ENCODE data around the gene LILRA5. TPM values are rescaled to one million over a fixed set of nuclear protein-coding genes. Genes with fewer than 3 reads are reported as not detected.
"Not testable (repeated sequence)": the region's sequence is repeated elsewhere in the genome, so short reads cannot be mapped to it uniquely, and the experiment has no call there.

Gene LILRA5
- not detected in 2 replicates for polyA plus RNA-seq (2014; cell fraction: cytosol; rRNA removed)
- not detected in 2 replicates for polyA plus RNA-seq (2014; cell fraction: nucleus; rRNA removed)

GRCh38 chr19:54312436-54313377, at the start of gene LILRA5:
Gene LILRA5 (minus strand): TSS chr19:54313166. CDS start chr19:54313019, 147 bp downstream.
- DNase-seq (ENCODE audit: low spot score): no peak

- DNase-seq (ENCODE audit: low spot score): not testable (repeated sequence)
Measured at GRCh38 chr19:54361680-54362422, 48.9 kb upstream of the LILRA5 start.

GRCh38 chr19:54359149-54359820, 46.3 kb upstream of the LILRA5 start:
- not testable (repeated sequence) for DNase-seq (ENCODE audit: low spot score)

GRCh38 chr19:54357381-54357780, 44.4 kb upstream of the LILRA5 start:
- DNase-seq (ENCODE audit: low spot score): no peak

- no peak for DNase-seq (ENCODE audit: low spot score)
Measured at GRCh38 chr19:54356444-54357056, 43.6 kb upstream of the LILRA5 start.

GRCh38 chr19:54355675-54356074, 42.7 kb upstream of the LILRA5 start:
- no peak for DNase-seq (ENCODE audit: low spot score)

GRCh38 chr19:54354761-54355160, 41.8 kb upstream of the LILRA5 start:
- no peak for DNase-seq (ENCODE audit: low spot score)

- no peak for DNase-seq (ENCODE audit: low spot score)
Measured at GRCh38 chr19:54352546-54352945, 39.6 kb upstream of the LILRA5 start.

GRCh38 chr19:54352041-54352440, 39.1 kb upstream of the LILRA5 start:
- DNase-seq (ENCODE audit: low spot score): no peak

GRCh38 chr19:54351474-54351873, 38.5 kb upstream of the LILRA5 start:
- DNase-seq (ENCODE audit: low spot score): no peak

GRCh38 chr19:54345938-54346386, 33.0 kb upstream of the LILRA5 start:
- DNase-seq (ENCODE audit: low spot score): no peak

- no peak for DNase-seq (ENCODE audit: low spot score)
Measured at GRCh38 chr19:54343868-54344267, 30.9 kb upstream of the LILRA5 start.

GRCh38 chr19:54341295-54341694, 28.3 kb upstream of the LILRA5 start:
- DNase-seq (ENCODE audit: low spot score): no peak

- DNase-seq (ENCODE audit: low spot score): no peak
Measured at GRCh38 chr19:54339646-54340358, 26.8 kb upstream of the LILRA5 start.

- DNase-seq (ENCODE audit: low spot score): no peak
Measured at GRCh38 chr19:54338521-54338920, 25.6 kb upstream of the LILRA5 start.

- no peak for DNase-seq (ENCODE audit: low spot score)
Measured at GRCh38 chr19:54337858-54338230, 24.9 kb upstream of the LILRA5 start.

- DNase-seq (ENCODE audit: low spot score): no peak
Measured at GRCh38 chr19:54336893-54337857, 24.2 kb upstream of the LILRA5 start.

- DNase-seq (ENCODE audit: low spot score): no peak
Measured at GRCh38 chr19:54335979-54336892, 23.3 kb upstream of the LILRA5 start.

All from SK-N-DZ (cell line).